Left lung (tissue), 10 donors: ENCODE measurements around the gene GOLT1B. TPM values are rescaled to one million over a fixed set of nuclear protein-coding genes. Genes with fewer than 3 reads are reported as not detected.

Experiments
- ATAC-seq: fragments of 200-7000 bp; cut with Tn5 transposase; one replicate; pipeline ENCODE4 v1.9.1; 2020; ENCODE audit warnings: moderate library complexity
- DNase-seq, 4 donors: peaks; one replicate each; pipeline ENCODE4 v3.0.0-alpha.2; 2013 to 2020
- H3K27ac ChIP-seq, 2 donors: fragments of 200-600 bp; sonication (generic) in 1 of 2; one replicate each; pipeline versions ENCODE4 v1.5.0 to v1.8.0; 2020 to 2021
- H3K27me3 ChIP-seq, 2 donors: fragments of 200-600 bp; sonication (generic) in 1 of 2; one replicate each; pipeline versions ENCODE4 v1.5.0 to v1.8.0; 2020 to 2021
- H3K36me3 ChIP-seq, 2 donors: fragments of 200-600 bp; sonication (generic) in 1 of 2; one replicate each; pipeline versions ENCODE4 v1.5.0 to v1.8.0; 2020 to 2021
- H3K4me1 ChIP-seq, 2 donors: fragments of 200-600 bp; one replicate each; pipeline ENCODE4 v1.8.0; 2021
- H3K4me3 ChIP-seq, 2 donors: fragments of 200-600 bp; sonication (generic) in 1 of 2; one replicate each; pipeline versions ENCODE4 v1.5.0 to v1.8.0; 2020 to 2021; ENCODE audit warnings: mild to moderate bottlenecking in 1 of 2
- H3K9me3 ChIP-seq, 2 donors: fragments of 200-600 bp; sonication (generic) in 1 of 2; one replicate each; pipeline versions ENCODE4 v1.5.0 to v1.8.0; 2020 to 2021
- CTCF ChIP-seq, 2 donors: fragments of 200-600 bp; sonication (generic) in 1 of 2; IDR thresholded peaks; one replicate each; pipeline versions ENCODE4 v1.5.0 to v1.8.0; 2021; ENCODE audit warnings: antibody characterized with exemption in 2 of 2
- intact Hi-C, 2 donors: fragments of 100-400 bp; cut with DNase I; formaldehyde crosslinking; loops; one replicate each; pipeline versions ENCODE4 v1.11.2 to v1.14.2; 2022
- polyA plus RNA-seq, 6 donors: library from polyadenylated mRNA; unstranded; fragments of 120-200 nt; gene quantifications; one replicate each; pipeline ENCODE4 v1.2.1, GENCODE V29; 2013; ENCODE audit not compliant: insufficient read length in 6 of 6
- total RNA-seq, 2 donors: library from RNA; stranded (reverse); fragmentation: NEBNext Ultra II Directional; extraction: Animal tissue kit (Norgen Biotek cat#: 25700); gene quantifications; one replicate each; pipeline ENCODE4 v1.2.1, GENCODE V29; 2021
- donor health status: DM: no; HTN: yes; CAD: no.
- donor health status: DM: no; HTN: no; CAD: no.

GOLT1B gene
- total and polyA plus RNA-seq, 8 donors, result 33.9 to 51.9 (median 39.6) TPM

GRCh38 chr12:21558100-21558679, 56.6 kb downstream of the GOLT1B start:
- TF ChIP-seq CTCF (IDR thresholded peaks at IDR 0.05), result no peak
- H3K4me3 ChIP-seq, result no peak overlapping the region
- H3K4me1 ChIP-seq, result no peaks in the 10 kb centered on the region
- no peaks in the 10 kb centered on the region for H3K27me3 ChIP-seq
- ATAC-seq (no peak), DNase-seq (no peak)
- H3K9me3 ChIP-seq, result no peaks in the 10 kb centered on the region
- no peak overlapping the region for H3K27ac ChIP-seq
- no peaks in the 10 kb centered on the region for H3K36me3 ChIP-seq
- intact Hi-C loops, result no loop called here

GRCh38 chr12:21559855-21560569, 58.4 kb downstream of the GOLT1B start:
- ATAC-seq, result no peak
- DNase-seq, result no peak
- Histone ChIP-seq H3K36me3 (no peaks in the 10 kb centered on the region), H3K27ac (no peak overlapping the region), H3K4me1 (no peaks in the 10 kb centered on the region), H3K9me3 (no peaks in the 10 kb centered on the region), H3K4me3 (no peak overlapping the region), H3K27me3 (no peaks in the 10 kb centered on the region)
- intact Hi-C loops, result no loop called here
- no peak for TF ChIP-seq CTCF (IDR thresholded peaks at IDR 0.05)

GRCh38 chr12:21561158-21561557, 59.6 kb downstream of the GOLT1B start:
- no peaks in the 10 kb centered on the region for H3K4me1 ChIP-seq

GRCh38 chr12:21562859-21563258, 61.3 kb downstream of the GOLT1B start:
- no peak for TF ChIP-seq CTCF (IDR thresholded peaks at IDR 0.05)
- no peaks in the 10 kb centered on the region for H3K36me3 ChIP-seq
- H3K27me3 ChIP-seq, result no peaks in the 10 kb centered on the region
- no peaks in the 10 kb centered on the region for H3K4me1 ChIP-seq
- H3K4me3 ChIP-seq, result no peak overlapping the region
- H3K27ac ChIP-seq, result no peak overlapping the region
- DNase-seq, result no peak
- intact Hi-C loops, result no loop called here
- no peaks in the 10 kb centered on the region for H3K9me3 ChIP-seq
- ATAC-seq, result no peak

More at GRCh38 chr12:21561158-21561557, 59.6 kb downstream of the GOLT1B start:
- Histone ChIP-seq H3K9me3 (no peaks in the 10 kb centered on the region), H3K27me3 (no peaks in the 10 kb centered on the region), H3K27ac (no peak overlapping the region), H3K4me3 (no peak overlapping the region), H3K36me3 (no peaks in the 10 kb centered on the region)
- DNase-seq (no peak), ATAC-seq (no peak)
- intact Hi-C loops, result no loop called here
- TF ChIP-seq CTCF (IDR thresholded peaks at IDR 0.05), result no peak

GRCh38 chr12:21566223-21566906, 64.8 kb downstream of the GOLT1B start:
- intact Hi-C loops, result no loop called here

More at GRCh38 chr12:21566223-21566906, 64.8 kb downstream of the GOLT1B start:
- DNase-seq (no peak), ATAC-seq (no peak)
- Histone ChIP-seq H3K27me3 (no peaks in the 10 kb centered on the region), H3K9me3 (no peaks in the 10 kb centered on the region), H3K27ac (no peak overlapping the region), H3K36me3 (no peaks in the 10 kb centered on the region), H3K4me1 (no peaks in the 10 kb centered on the region), H3K4me3 (no peak overlapping the region)
- no peak for TF ChIP-seq CTCF (IDR thresholded peaks at IDR 0.05)
